ENCODE results near the gene APH1B. TPM values are rescaled to one million over a fixed set of nuclear protein-coding genes. Genes with fewer than 3 reads are reported as not detected.

The APH1B gene
- total RNA-seq, 4 donors from 2014 or later: 0.80 to 9.7 (median 7.1) TPM

- DNase-seq: no peak
- in situ Hi-C loops (cut with MboI; ENCODE audit: low pct_ligation_motif_present in 1 of 4, low pct_unique_long_range_greater_than_20kb in 1 of 4, low sequenced_read_pairs in 3 of 4): loop anchor here in 2 of 4 donors (25.0 kb wide), 2 partner anchors 129 to 304 kb away; partner anchors contain the start of gene FBXL22 (in 1 of the 2)
- H3K9me3 ChIP-seq: no peaks in the 10 kb centered on the region
- H3K36me3 ChIP-seq: no peaks in the 10 kb centered on the region
- WGBS, 2 donors (ENCODE audit: low coverage in 1 of 2): 82 to 84% methylated on average over 9 of the region's 9 CpGs
- intact Hi-C loops (cut with DNase I; ENCODE audit: low total_unique reads): no loop called here
- peaks cover 0 to 6% (median 4%) of the 10 kb centered on the region in 4 donors for H3K4me1 ChIP-seq
- no peak for TF ChIP-seq CTCF (IDR thresholded peaks at IDR 0.05)
- no peak for TF ChIP-seq POLR2AphosphoS5 (IDR thresholded peaks at IDR 0.05)
- no peak for TF ChIP-seq POLR2A (IDR thresholded peaks at IDR 0.05)
- no peak for TF ChIP-seq EP300 (IDR thresholded peaks at IDR 0.05; ENCODE audit: low read depth)
- H3K27me3 ChIP-seq: no peaks in the 10 kb centered on the region
- no peak overlapping the region for H3K4me3 ChIP-seq
- H3K27ac ChIP-seq: peak overlapping the region in 1 of 4 donors; percentile 13
These were observed 5.7 kb downstream of the APH1B start for GRCh38 chr15:63283126-63283525.

GRCh38 chr15:63284335-63284734 is 6.9 kb downstream of the APH1B start:
- WGBS, 2 donors (ENCODE audit: low coverage in 1 of 2): 89 to 92% methylated on average over 4 to 6 of the region's 6 CpGs
- Histone ChIP-seq H3K4me3 (no peak overlapping the region), H3K27me3 (no peaks in the 10 kb centered on the region), H3K9me3 (no peaks in the 10 kb centered on the region), H3K27ac (no peak overlapping the region), H3K36me3 (no peaks in the 10 kb centered on the region), H3K4me1 (peaks cover 0 to 8% (median 0%) of the 10 kb centered on the region in 4 donors)
- in situ Hi-C loops (cut with MboI; ENCODE audit: low pct_ligation_motif_present in 1 of 4, low pct_unique_long_range_greater_than_20kb in 1 of 4, low sequenced_read_pairs in 3 of 4) (loop anchor here in 2 of 4 donors (25.0 kb wide), 2 partner anchors 128 to 303 kb away; partner anchors contain the start of gene FBXL22 (in 1 of the 2)), intact Hi-C loops (cut with DNase I; ENCODE audit: low total_unique reads) (no loop called here)
- TF ChIP-seq POLR2AphosphoS5 (IDR thresholded peaks at IDR 0.05): no peak
- TF ChIP-seq CTCF (IDR thresholded peaks at IDR 0.05): no peak
- TF ChIP-seq POLR2A (IDR thresholded peaks at IDR 0.05): no peak
- no peak for TF ChIP-seq EP300 (IDR thresholded peaks at IDR 0.05; ENCODE audit: low read depth)
- DNase-seq: no peak

DNA sequence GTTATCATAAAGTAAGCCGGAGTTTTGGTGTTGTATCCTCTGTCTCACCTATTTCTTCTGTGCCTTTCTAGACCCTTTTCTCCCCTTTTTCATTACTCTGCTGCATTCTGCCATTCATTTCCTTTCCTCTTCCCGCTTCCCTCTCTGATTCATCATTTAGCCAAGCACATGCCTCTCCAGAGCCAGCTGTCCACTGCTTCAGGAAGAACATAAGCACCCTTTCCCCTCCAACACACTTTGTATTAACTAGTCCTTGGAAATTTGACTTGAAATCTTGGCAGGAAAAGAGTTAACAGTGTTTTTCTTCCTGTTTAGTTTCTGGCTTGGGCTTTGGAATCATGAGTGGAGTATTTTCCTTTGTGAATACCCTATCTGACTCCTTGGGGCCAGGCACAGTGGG is 9.7 kb downstream of the APH1B start:
- intact Hi-C loops (cut with DNase I; ENCODE audit: low total_unique reads): no loop called here
- Histone ChIP-seq H3K4me3 (no peak overlapping the region), H3K36me3 (no peaks in the 10 kb centered on the region), H3K27ac (no peak overlapping the region), H3K9me3 (no peaks in the 10 kb centered on the region), H3K4me1 (peaks cover 0 to 18% (median 4%) of the 10 kb centered on the region in 4 donors), H3K27me3 (no peaks in the 10 kb centered on the region)
- 88 to 94% methylated on average over 2 of the region's 2 CpGs for WGBS, 2 donors (ENCODE audit: low coverage in 1 of 2)
- in situ Hi-C loops (cut with MboI; ENCODE audit: low pct_ligation_motif_present in 1 of 4, low pct_unique_long_range_greater_than_20kb in 1 of 4, low sequenced_read_pairs in 3 of 4): loop anchor here in 2 of 4 donors (5.0 to 25.0 kb wide), 3 partner anchors 115 to 300 kb away; partner anchors contain the start of gene FBXL22 (in 1 of the 2)
- no peak for DNase-seq
- TF ChIP-seq POLR2A (IDR thresholded peaks at IDR 0.05) (no peak), CTCF (IDR thresholded peaks at IDR 0.05) (no peak), POLR2AphosphoS5 (IDR thresholded peaks at IDR 0.05) (no peak), EP300 (IDR thresholded peaks at IDR 0.05; ENCODE audit: low read depth) (no peak)

GRCh38 chr15:63288342-63288741 is 10.9 kb downstream of the APH1B start:
- 79 to 80% methylated on average over 1 of the region's 1 CpG for WGBS, 2 donors (ENCODE audit: low coverage in 1 of 2)
- no peak overlapping the region for H3K4me3 ChIP-seq
- no peak for DNase-seq
- intact Hi-C loops (cut with DNase I; ENCODE audit: low total_unique reads) (loop anchor here (2.0 kb wide), 1 partner anchor 114 kb away; no protein-coding TSS in a partner anchor), in situ Hi-C loops (cut with MboI; ENCODE audit: low pct_ligation_motif_present in 1 of 4, low pct_unique_long_range_greater_than_20kb in 1 of 4, low sequenced_read_pairs in 3 of 4) (loop anchor here in 2 of 4 donors (5.0 to 25.0 kb wide), 3 partner anchors 114 to 299 kb away; partner anchors contain the start of gene FBXL22 (in 1 of the 2))
- TF ChIP-seq CTCF (IDR thresholded peaks at IDR 0.05) (no peak), EP300 (IDR thresholded peaks at IDR 0.05; ENCODE audit: low read depth) (no peak), POLR2A (IDR thresholded peaks at IDR 0.05) (no peak), POLR2AphosphoS5 (IDR thresholded peaks at IDR 0.05) (no peak)
- no peak overlapping the region for H3K27ac ChIP-seq
- no peaks in the 10 kb centered on the region for H3K9me3 ChIP-seq
- no peaks in the 10 kb centered on the region for H3K27me3 ChIP-seq
- peaks cover 0 to 18% (median 4%) of the 10 kb centered on the region in 4 donors for H3K4me1 ChIP-seq
- no peaks in the 10 kb centered on the region for H3K36me3 ChIP-seq

Data from transverse colon (tissue), 4 donors.